GM12878 (cell line): ENCODE measurements around the gene SOX5. TPM values are rescaled to one million over a fixed set of nuclear protein-coding genes. Genes with fewer than 3 reads are reported as not detected.

Experiments used
- ATAC-seq: fragments of 200-7000 bp; cut with Tn5 transposase; 3 replicates; pipeline ENCODE4 v1.9.1; 2020; ENCODE audit warnings: mild to moderate bottlenecking, moderate library complexity
- BruUV-seq: library from RNA; stranded (reverse); fragments of 400-500 nt; replicated peaks from 2 replicates; lab custom pipeline; 2021; lab: Mats Ljungman, UMichigan
- CTCF ChIA-PET: fragments of 300-600 bp; sonication (Branson Sonifier 250); formaldehyde crosslinking; extraction: SDS; loops from one replicate; lab custom pipeline; 2021; ENCODE audit warnings: inconsistent platforms; lab: Yijun Ruan, JAX
- POLR2A ChIA-PET: fragments of 350-600 bp; formaldehyde crosslinking; extraction: SDS; loops from one replicate; lab custom pipeline; 2021; ENCODE audit warnings: inconsistent platforms; lab: Charles Lee
- RAD21 ChIA-PET: fragments of 300-600 bp; sonication (Branson Sonifier 250); formaldehyde crosslinking; loops from one replicate; lab custom pipeline; 2023; ENCODE audit warnings: antibody characterized with exemption; ENCODE audit not compliant: unreplicated experiment; lab: Charles Lee
- SMC1A ChIA-PET: fragments of 300-600 bp; sonication (Branson Sonifier 250); formaldehyde crosslinking; loops from one replicate; lab custom pipeline; 2023; ENCODE audit not compliant: unreplicated experiment, uncharacterized antibody; lab: Charles Lee
- DNase-seq: peaks from one replicate; pipeline ENCODE4 v3.0.0-alpha.2; 2011; ENCODE audit warnings: low read depth, low spot score
- FAIRE-seq: peaks from 3 replicates; lab custom pipeline; 2011; peaks lifted over from hg19 to GRCh38; lab: Jason Lieb, UNC
- H2AFZ ChIP-seq: 2 replicates; pipeline ENCODE4 v1.6.0; 2011; ENCODE audit warnings: low read depth, low read length, control low read depth; ENCODE audit not compliant: control insufficient read depth
- H3K27ac ChIP-seq: 2 replicates; pipeline ENCODE4 v1.5.1; 2011; ENCODE audit warnings: control low read depth; ENCODE audit not compliant: control insufficient read depth, insufficient read depth
- H3K27me3 ChIP-seq, 2 experiments: replicated peaks in 1 of 2; 2 replicates each; pipeline versions ENCODE4 v1.6.0 to v1.6.1; 2011; ENCODE audit warnings: low read length in 1 of 2; ENCODE audit not compliant: control insufficient read depth in 2 of 2, insufficient read depth in 2 of 2
- H3K36me3 ChIP-seq, 2 experiments: 2 replicates each; pipeline ENCODE4 v1.5.1; 2011; ENCODE audit warnings: low read length in 1 of 2; ENCODE audit not compliant: control insufficient read depth in 2 of 2, insufficient read depth in 2 of 2
- H3K4me1 ChIP-seq: 2 replicates; pipeline ENCODE4 v1.6.1; 2011; ENCODE audit warnings: mild to moderate bottlenecking, low read length, moderate library complexity, mixed read lengths; ENCODE audit not compliant: control insufficient read depth, insufficient read depth
- H3K4me2 ChIP-seq: 2 replicates; pipeline ENCODE4 v1.6.0; 2011; ENCODE audit warnings: control low read depth; ENCODE audit not compliant: control insufficient read depth, insufficient read depth
- H3K4me3 ChIP-seq: fragments of 200-600 bp; sonication (generic); 2 replicates; pipeline ENCODE4 v1.5.1; 2016
- H3K79me2 ChIP-seq: 2 replicates; pipeline ENCODE4 v1.6.0; 2011; ENCODE audit warnings: low read length; ENCODE audit not compliant: control insufficient read depth, insufficient read depth
- H3K9ac ChIP-seq: 2 replicates; pipeline ENCODE4 v1.8.0; 2011; ENCODE audit warnings: low read length, control low read depth, mixed read lengths; ENCODE audit not compliant: control insufficient read depth, insufficient read depth
- H3K9me3 ChIP-seq: replicated peaks from 3 replicates; pipeline ENCODE4 v1.5.1; 2011; ENCODE audit warnings: mild to moderate bottlenecking, low read length; ENCODE audit not compliant: control insufficient read depth, insufficient read depth
- H4K20me1 ChIP-seq: 2 replicates; pipeline ENCODE4 v1.6.0; 2011; ENCODE audit not compliant: control insufficient read depth, insufficient read depth
- FOS ChIP-seq: IDR thresholded peaks from 3 replicates; pipeline ENCODE4 v1.6.1; 2011; ENCODE audit warnings: borderline replicate concordance; ENCODE audit not compliant: insufficient read length; ENCODE audit errors: extremely low read depth
- IKZF2 ChIP-seq, 2 experiments: fragments of 450-650 bp; IDR thresholded peaks; 2 replicates each; pipeline ENCODE4 v1.6.1; 2017; ENCODE audit warnings: mild to moderate bottlenecking in 2 of 2, moderate library complexity in 2 of 2
- KLF5 ChIP-seq: fragments of 450-650 bp; IDR thresholded peaks from 2 replicates; pipeline ENCODE4 v1.6.1; 2014; ENCODE audit warnings: mild to moderate bottlenecking; ENCODE audit not compliant: partially characterized antibody
- MTA2 ChIP-seq: fragments of 450-650 bp; IDR thresholded peaks from 2 replicates; pipeline ENCODE4 v1.6.1; 2016; ENCODE audit warnings: low read depth, mild to moderate bottlenecking, moderate library complexity
- MYC ChIP-seq: IDR thresholded peaks from 2 replicates; pipeline ENCODE4 v1.6.1; 2011; ENCODE audit warnings: mild to moderate bottlenecking, low read length, moderate library complexity, inconsistent platforms; ENCODE audit not compliant: insufficient read depth, insufficient replicate concordance, insufficient read length, severe bottlenecking
- NFXL1 ChIP-seq: fragments of 450-650 bp; IDR thresholded peaks from 2 replicates; pipeline ENCODE4 v1.6.1; 2017; ENCODE audit warnings: antibody characterized with exemption, mild to moderate bottlenecking, borderline replicate concordance
- POU2F2 ChIP-seq: IDR thresholded peaks from 3 replicates; pipeline ENCODE4 v1.6.1; 2011; ENCODE audit warnings: low read depth, mild to moderate bottlenecking, low read length, borderline replicate concordance
- RAD21 ChIP-seq: IDR thresholded peaks from 2 replicates; pipeline ENCODE4 v1.6.1; 2011; ENCODE audit warnings: mild to moderate bottlenecking, low read depth, low read length, moderate library complexity; ENCODE audit not compliant: insufficient read depth
- RFX5 ChIP-seq: IDR thresholded peaks from 2 replicates; pipeline ENCODE4 v1.6.1; 2011; ENCODE audit warnings: low read depth, low read length, improper control_type of control experiment
- TCF12 ChIP-seq: IDR thresholded peaks from 2 replicates; pipeline ENCODE4 v1.6.1; 2011; ENCODE audit warnings: low read depth, mild to moderate bottlenecking, low read length
- TCF7 ChIP-seq: IDR thresholded peaks from 2 replicates; pipeline ENCODE4 v1.6.1; 2014; ENCODE audit warnings: antibody characterized with exemption, borderline replicate concordance
- ZNF207 ChIP-seq: fragments of 450-650 bp; IDR thresholded peaks from 2 replicates; pipeline ENCODE4 v1.6.1; 2014; ENCODE audit warnings: antibody characterized with exemption, mild to moderate bottlenecking, borderline replicate concordance
- WGBS: methylation state at CpG from one replicate; pipeline ENCODE4 v1.1.6; 2016; ENCODE audit warnings: low lambda C conversion rate; ENCODE audit not compliant: insufficient replicate concordance, insufficient coverage; ENCODE audit errors: missing lambda C conversion rate; 5-methylcytosine and 5-hydroxymethylcytosine counted together
- in situ Hi-C: fragments of 300-500 bp; cut with MboI; formaldehyde crosslinking; loops from 9 replicates; pipeline ENCODE4 v1.14.3; 2018; ENCODE audit warnings: mixed read lengths
- intact Hi-C: fragments of 100-400 bp; cut with micrococcal nuclease; formaldehyde crosslinking; loops from one replicate; pipeline ENCODE4 v1.14.2; 2022; ENCODE audit not compliant: unreplicated experiment
- polyA plus RNA-seq, 11 experiments: library from polyadenylated mRNA; depleted of rRNA in 4 of 11; unstranded in 6 of 11; stranded (reverse) in 5 of 11; fragments of >200 nt; fragmentation: Nextera tagmentation in 4 of 11; fragmentation: Illumina TruSeq in 1 of 11; extraction: Ambion mirVana in 4 of 11; extraction: Trizol in 1 of 11; gene quantifications; 1 replicate in 1 of 11; 2 replicates in 10 of 11; pipeline versions ENCODE4 v1.2.1 to v1.2.3, GENCODE V29; 2011 to 2016; ENCODE audit warnings: inconsistent platforms in 2 of 11, missing spikeins in 2 of 11, low read depth in 1 of 11
- total RNA-seq, 4 experiments: library from RNA; depleted of rRNA in 3 of 4; stranded (reverse); fragments of >200 nt in 3 of 4; fragmentation: Illumina TruSeq in 1 of 4; extraction: Trizol in 1 of 4; gene quantifications; 2 replicates each; pipeline versions ENCODE4 v1.2.1 to v1.2.3, GENCODE V29; 2013 to 2021
- TF ChIP-seq, protein P1 (sequence below): fragments of 450-650 bp; IDR thresholded peaks from 2 replicates; pipeline ENCODE4 v1.6.1; 2017; ENCODE audit warnings: borderline replicate concordance
- TF ChIP-seq, protein P2 (sequence below): fragments of 450-650 bp; IDR thresholded peaks from 2 replicates; pipeline ENCODE4 v1.6.1; 2017; ENCODE audit warnings: antibody characterized with exemption, mild to moderate bottlenecking, moderate library complexity
- TF ChIP-seq, protein P3 (sequence below): fragments of 450-650 bp; formaldehyde crosslinking; IDR thresholded peaks from 2 replicates; pipeline ENCODE4 v1.4.0; 2020; ENCODE audit warnings: mild to moderate bottlenecking, moderate library complexity
- TF ChIP-seq, protein P4 (sequence below): IDR thresholded peaks from 2 replicates; pipeline ENCODE4 v1.6.1; 2011; ENCODE audit warnings: borderline replicate concordance, low read depth, mild to moderate bottlenecking, moderate library complexity, low read length; ENCODE audit not compliant: insufficient read depth, poor library complexity, severe bottlenecking

SOX5 gene
- total and polyA plus RNA-seq, 10 of the 15 experiments (the other 5 are each of a cell fraction or from before 2014, with no cell fraction given), result 0.08 to 1.0 (median 0.24) TPM

DNA sequence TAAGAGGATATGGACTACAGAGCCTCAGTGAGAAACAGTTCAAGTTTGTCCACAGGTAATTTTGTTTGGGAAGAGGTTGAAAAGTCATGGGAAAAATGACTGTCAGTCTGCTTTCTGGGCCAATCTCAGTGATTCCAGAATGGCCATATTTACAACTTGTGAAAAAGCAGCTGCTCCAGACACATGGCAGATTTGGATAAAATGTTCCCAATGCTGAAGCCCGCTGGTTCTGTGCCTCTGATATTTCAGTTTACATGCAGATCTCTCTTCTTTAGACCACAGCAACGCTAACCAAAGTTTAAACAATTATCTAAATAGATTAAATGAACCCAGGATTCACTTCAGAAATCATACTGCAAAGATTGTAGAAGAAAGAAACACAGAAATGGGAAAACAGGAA, 222.8 kb downstream of the SOX5 start:
- H3K9me3 ChIP-seq, result no peaks in the 10 kb centered on the region
- H3K9ac ChIP-seq, result no peak overlapping the region
- H3K79me2 ChIP-seq, result no peaks in the 10 kb centered on the region
- FAIRE-seq, result no peak
- no peak overlapping the region for H2AFZ ChIP-seq
- H3K4me2 ChIP-seq, result no peak overlapping the region
- no peaks in the 10 kb centered on the region for H3K27me3 ChIP-seq
- no peak for ATAC-seq
- no peak overlapping the region for H3K27ac ChIP-seq
- ChIA-PET POLR2A (no interaction called here), RAD21 (no interaction called here), SMC1A (no interaction called here), CTCF (no interaction called here)
- no TSS peak for BruUV-seq
- intact Hi-C loops, result no loop called here
- in situ Hi-C loops, result no loop called here
- H3K4me1 ChIP-seq, result no peaks in the 10 kb centered on the region
- H4K20me1 ChIP-seq, result no peaks in the 10 kb centered on the region
- no peaks in the 10 kb centered on the region for H3K36me3 ChIP-seq
- H3K4me3 ChIP-seq, result no peak overlapping the region
- no peak for DNase-seq
- 3% methylated on average over 2 of the region's 2 CpGs for WGBS
- no peak for TF ChIP-seq FOS
- no peak for TF ChIP-seq RAD21
- no peak for TF ChIP-seq IKZF2 (IDR thresholded peaks at IDR 0.05)
- TF ChIP-seq RFX5, result no peak
- TF ChIP-seq MYC, result no peak
- TF ChIP-seq TCF7, result no peak
- no peak for TF ChIP-seq KLF5
- TF ChIP-seq, protein P1, sequence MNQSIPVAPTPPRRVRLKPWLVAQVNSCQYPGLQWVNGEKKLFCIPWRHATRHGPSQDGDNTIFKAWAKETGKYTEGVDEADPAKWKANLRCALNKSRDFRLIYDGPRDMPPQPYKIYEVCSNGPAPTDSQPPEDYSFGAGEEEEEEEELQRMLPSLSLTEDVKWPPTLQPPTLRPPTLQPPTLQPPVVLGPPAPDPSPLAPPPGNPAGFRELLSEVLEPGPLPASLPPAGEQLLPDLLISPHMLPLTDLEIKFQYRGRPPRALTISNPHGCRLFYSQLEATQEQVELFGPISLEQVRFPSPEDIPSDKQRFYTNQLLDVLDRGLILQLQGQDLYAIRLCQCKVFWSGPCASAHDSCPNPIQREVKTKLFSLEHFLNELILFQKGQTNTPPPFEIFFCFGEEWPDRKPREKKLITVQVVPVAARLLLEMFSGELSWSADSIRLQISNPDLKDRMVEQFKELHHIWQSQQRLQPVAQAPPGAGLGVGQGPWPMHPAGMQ, result no peak
- TF ChIP-seq, protein P2, sequence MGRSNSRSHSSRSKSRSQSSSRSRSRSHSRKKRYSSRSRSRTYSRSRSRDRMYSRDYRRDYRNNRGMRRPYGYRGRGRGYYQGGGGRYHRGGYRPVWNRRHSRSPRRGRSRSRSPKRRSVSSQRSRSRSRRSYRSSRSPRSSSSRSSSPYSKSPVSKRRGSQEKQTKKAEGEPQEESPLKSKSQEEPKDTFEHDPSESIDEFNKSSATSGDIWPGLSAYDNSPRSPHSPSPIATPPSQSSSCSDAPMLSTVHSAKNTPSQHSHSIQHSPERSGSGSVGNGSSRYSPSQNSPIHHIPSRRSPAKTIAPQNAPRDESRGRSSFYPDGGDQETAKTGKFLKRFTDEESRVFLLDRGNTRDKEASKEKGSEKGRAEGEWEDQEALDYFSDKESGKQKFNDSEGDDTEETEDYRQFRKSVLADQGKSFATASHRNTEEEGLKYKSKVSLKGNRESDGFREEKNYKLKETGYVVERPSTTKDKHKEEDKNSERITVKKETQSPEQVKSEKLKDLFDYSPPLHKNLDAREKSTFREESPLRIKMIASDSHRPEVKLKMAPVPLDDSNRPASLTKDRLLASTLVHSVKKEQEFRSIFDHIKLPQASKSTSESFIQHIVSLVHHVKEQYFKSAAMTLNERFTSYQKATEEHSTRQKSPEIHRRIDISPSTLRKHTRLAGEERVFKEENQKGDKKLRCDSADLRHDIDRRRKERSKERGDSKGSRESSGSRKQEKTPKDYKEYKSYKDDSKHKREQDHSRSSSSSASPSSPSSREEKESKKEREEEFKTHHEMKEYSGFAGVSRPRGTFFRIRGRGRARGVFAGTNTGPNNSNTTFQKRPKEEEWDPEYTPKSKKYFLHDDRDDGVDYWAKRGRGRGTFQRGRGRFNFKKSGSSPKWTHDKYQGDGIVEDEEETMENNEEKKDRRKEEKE, result no peak
- no peak for TF ChIP-seq TCF12
- TF ChIP-seq, protein P3, sequence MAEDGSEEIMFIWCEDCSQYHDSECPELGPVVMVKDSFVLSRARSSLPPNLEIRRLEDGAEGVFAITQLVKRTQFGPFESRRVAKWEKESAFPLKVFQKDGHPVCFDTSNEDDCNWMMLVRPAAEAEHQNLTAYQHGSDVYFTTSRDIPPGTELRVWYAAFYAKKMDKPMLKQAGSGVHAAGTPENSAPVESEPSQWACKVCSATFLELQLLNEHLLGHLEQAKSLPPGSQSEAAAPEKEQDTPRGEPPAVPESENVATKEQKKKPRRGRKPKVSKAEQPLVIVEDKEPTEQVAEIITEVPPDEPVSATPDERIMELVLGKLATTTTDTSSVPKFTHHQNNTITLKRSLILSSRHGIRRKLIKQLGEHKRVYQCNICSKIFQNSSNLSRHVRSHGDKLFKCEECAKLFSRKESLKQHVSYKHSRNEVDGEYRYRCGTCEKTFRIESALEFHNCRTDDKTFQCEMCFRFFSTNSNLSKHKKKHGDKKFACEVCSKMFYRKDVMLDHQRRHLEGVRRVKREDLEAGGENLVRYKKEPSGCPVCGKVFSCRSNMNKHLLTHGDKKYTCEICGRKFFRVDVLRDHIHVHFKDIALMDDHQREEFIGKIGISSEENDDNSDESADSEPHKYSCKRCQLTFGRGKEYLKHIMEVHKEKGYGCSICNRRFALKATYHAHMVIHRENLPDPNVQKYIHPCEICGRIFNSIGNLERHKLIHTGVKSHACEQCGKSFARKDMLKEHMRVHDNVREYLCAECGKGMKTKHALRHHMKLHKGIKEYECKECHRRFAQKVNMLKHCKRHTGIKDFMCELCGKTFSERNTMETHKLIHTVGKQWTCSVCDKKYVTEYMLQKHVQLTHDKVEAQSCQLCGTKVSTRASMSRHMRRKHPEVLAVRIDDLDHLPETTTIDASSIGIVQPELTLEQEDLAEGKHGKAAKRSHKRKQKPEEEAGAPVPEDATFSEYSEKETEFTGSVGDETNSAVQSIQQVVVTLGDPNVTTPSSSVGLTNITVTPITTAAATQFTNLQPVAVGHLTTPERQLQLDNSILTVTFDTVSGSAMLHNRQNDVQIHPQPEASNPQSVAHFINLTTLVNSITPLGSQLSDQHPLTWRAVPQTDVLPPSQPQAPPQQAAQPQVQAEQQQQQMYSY (CRISPR knock-in tag), result no peak
- TF ChIP-seq MTA2, result no peak
- no peak for TF ChIP-seq ZNF207
- TF ChIP-seq POU2F2, result no peak
- no peak for TF ChIP-seq NFXL1
- TF ChIP-seq, protein P4, sequence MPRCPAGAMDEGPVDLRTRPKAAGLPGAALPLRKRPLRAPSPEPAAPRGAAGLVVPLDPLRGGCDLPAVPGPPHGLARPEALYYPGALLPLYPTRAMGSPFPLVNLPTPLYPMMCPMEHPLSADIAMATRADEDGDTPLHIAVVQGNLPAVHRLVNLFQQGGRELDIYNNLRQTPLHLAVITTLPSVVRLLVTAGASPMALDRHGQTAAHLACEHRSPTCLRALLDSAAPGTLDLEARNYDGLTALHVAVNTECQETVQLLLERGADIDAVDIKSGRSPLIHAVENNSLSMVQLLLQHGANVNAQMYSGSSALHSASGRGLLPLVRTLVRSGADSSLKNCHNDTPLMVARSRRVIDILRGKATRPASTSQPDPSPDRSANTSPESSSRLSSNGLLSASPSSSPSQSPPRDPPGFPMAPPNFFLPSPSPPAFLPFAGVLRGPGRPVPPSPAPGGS, result no peak
